GM21723 (cell line): ENCODE data around the gene VPS25.
A peak's percentile ranks its signal among the peaks of the same experiment; 100 is the strongest.

Experiments used
- ATAC-seq: cut with Tn5 transposase; IDR thresholded peaks from one replicate; pipeline ENCODE4 v1.9.1; 2021; ENCODE audit warnings: mild to moderate bottlenecking, moderate library complexity; ENCODE audit not compliant: unreplicated experiment

The VPS25 gene

GRCh38 chr17:42792545-42792944 lies 19.3 kb downstream of the VPS25 start:
- ATAC-seq, result no peak

- ATAC-seq, result no peak
Observed at GRCh38 chr17:42795061-42795460, 21.8 kb downstream of the VPS25 start.

DNA sequence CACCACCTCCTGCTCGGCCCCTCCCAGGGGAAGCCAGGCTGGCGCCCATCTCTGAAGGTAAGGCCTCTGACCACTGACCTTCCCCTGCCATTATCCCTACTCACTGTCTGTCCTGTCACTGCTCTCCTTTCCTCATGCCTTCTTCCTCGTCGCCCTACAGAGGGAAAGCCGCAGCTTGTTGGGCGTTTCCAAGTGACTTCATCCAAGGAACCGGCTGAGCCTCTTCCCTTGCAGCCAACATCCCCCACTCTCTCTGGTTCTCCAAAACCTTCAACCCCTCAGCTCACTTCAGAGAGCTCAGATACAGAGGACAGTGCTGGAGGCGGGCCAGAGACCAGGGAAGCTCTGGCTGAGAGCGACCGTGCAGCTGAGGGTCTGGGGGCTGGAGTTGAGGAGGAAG lies 22.2 kb downstream of the VPS25 start:
- ATAC-seq, result no peak

GRCh38 chr17:42796066-42796758 lies 23.0 kb downstream of the VPS25 start:
- ATAC-seq, result no peak

GRCh38 chr17:42797067-42798007 lies 24.1 kb downstream of the VPS25 start:
- ATAC-seq, result no peak

GRCh38 chr17:42798011-42798382 lies 24.7 kb downstream of the VPS25 start:
- ATAC-seq, result no peak

DNA sequence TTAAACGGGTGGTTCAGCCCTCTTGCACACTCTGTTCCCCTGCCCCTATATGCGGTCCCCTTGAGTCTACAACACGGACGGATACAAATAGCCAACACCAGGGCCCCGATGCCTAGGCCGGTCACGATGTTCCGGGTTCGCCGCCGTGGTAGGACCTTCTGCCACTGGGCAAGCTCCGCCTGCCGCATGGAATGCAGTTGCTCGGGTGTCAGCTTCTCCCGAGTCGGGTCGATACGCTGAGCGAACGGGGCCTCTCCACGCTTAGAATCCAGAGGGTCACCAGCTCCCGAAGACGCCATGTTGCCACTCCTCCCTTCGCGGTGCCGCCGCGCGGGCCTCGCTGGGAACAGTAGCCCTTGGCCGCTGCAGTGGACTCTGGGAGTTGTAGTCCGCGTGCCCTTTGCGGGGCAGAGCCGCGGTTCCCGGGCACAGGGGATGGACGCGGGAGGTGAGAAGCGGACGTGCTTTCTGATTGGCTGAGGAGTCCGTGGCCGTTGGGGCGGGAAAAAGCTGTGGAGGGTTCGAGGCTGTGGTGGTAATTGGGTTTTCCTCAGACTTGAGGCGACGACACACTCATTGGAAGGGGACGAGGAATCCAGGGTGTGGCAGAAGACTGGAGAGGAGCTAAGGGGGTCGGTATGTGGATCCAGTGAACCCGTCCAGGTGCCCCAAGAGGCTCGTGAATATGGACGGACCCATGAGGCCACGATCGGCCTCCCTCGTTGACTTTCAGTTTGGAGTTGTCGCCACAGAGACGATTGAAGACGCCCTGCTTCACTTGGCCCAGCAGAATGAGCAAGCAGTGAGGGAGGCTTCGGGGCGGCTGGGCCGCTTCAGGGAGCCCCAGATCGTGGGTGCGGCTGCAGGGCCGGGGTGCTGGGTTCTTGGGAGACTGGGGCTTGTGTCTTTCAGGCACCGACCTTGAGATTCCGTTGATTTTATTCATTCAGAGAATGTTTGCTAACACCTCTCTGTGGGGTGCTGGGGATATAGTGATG lies 25.4 kb downstream of the VPS25 start, which contains the start of the genes CNTD1 and COA3:
CNTD1 (plus strand) TSS at position 479 of the 998 bp plus-strand sequence; CDS start at position 686, 207 bp downstream.
COA3 (minus strand) TSS at position 322 of the 998 bp plus-strand sequence; CDS start at position 299, 23 bp downstream.
- peak; percentile 82 for ATAC-seq

DNA sequence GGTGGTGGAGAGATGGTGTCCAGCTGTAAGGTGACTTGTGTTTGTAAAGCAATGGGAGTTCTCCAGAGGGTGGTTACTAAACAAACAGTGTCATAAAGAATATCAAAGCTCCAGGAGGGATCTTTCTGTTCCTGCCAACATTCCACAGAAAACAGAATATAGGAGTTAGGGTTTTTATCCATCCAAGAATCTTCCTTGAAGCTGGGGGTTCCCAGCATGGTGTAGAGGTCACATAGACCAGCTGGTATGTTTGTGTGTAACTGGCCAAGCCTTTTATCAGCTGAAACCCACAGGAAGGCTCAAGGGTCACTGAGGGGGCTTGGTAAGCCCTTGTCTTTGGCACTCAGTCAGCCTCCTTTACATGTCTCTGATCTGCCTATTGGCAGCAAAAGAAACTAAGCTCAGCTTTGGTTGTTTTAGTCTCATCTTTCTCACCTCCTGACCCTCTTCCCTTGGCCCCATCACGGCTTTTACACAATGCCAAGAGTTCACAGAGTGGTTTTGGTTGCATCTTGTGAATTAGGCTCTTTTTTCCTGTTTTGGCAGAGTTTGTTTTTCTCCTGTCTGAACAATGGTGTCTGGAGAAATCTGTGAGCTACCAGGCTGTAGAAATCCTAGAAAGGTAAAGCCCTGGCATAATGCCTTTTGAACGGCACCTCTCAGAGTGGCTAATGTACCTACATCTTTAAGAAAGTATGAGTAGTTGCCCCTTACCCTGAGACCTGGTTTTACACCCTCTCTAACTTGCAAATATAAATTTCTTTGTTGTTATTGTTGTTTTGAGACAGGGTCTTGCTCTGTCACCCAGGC lies 30.0 kb downstream of the VPS25 start:
- no peak for ATAC-seq

- ATAC-seq, result no peak
Observed at GRCh38 chr17:42804918-42805367, 31.7 kb downstream of the VPS25 start.

DNA sequence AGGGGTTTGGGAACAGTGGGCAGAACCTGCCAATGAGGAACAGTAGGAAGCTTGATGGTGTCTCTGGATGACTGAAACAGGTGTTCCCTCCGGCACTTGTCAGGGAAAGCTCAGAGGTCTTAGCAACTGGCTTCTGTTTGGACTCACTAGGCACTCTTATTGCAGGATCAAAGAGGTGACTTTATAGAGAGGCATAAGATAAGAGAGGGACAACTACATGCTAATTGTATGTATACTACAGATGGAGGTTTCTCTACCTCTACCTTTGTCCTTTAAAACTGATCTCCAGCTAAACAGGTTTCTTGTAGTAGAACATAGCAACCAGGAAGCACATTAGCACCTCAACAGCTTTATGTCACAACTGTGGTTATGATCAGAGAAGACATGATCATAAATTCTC lies 33.0 kb downstream of the VPS25 start:
- no peak for ATAC-seq

- ATAC-seq, result no peak
Observed at GRCh38 chr17:42809250-42809649, 36.0 kb downstream of the VPS25 start.

DNA sequence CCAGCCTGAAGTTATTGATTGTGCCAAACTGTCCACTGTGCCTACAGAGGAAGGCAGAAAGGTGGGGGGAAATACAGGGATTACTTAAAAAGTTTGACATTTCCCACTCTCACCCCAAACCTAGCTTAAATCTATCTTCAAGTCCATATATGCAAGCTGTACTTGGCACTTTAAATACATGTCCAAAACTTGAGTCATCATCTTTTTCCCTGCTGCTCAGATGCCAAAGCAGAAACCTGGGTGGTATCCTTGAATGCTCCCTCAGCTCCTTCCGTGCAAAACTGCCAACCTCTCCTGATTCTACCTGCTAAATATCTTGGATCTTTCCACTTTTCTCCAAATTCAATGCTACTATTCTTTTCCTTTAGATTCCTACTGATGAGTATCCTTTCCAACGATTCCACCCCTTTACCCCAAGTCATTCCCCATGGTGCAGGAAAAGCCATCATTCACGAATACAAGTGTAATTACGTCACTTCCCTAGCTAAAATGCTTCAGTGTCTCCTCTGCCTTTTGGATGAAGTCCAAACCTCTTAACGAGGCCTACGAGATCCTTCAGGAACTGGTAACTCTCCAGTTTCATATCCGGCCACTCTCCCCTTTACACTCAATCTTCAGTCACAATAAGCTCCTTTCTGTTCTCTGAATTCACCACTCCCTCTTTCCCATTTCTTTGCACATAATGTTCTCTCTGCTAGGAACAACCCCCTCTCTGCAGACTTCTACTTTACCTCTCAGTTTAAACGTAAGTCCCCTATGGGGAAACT lies 41.6 kb downstream of the VPS25 start:
- no peak for ATAC-seq

DNA sequence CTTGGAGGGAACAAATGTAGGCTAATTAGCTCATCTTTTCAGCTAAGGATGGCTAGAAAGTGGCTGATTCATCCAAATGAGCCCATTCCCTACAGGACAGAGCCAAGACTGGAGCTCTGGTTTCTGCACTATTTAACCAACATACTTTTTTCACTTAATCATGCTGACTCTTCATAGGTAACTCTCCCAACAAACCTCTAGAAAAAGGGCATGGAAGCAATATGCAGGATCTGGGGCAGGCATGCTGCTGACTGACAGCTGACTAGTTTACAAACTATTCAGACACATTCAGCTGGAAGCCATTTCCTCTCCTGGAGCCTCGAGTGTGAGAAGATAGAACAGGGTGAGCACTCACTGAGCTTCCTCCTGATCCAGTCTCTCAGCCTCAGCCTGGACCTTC lies 44.6 kb downstream of the VPS25 start:
- no peak for ATAC-seq

- ATAC-seq, result no peak
Observed at GRCh38 chr17:42818379-42818778, 45.1 kb downstream of the VPS25 start.

DNA sequence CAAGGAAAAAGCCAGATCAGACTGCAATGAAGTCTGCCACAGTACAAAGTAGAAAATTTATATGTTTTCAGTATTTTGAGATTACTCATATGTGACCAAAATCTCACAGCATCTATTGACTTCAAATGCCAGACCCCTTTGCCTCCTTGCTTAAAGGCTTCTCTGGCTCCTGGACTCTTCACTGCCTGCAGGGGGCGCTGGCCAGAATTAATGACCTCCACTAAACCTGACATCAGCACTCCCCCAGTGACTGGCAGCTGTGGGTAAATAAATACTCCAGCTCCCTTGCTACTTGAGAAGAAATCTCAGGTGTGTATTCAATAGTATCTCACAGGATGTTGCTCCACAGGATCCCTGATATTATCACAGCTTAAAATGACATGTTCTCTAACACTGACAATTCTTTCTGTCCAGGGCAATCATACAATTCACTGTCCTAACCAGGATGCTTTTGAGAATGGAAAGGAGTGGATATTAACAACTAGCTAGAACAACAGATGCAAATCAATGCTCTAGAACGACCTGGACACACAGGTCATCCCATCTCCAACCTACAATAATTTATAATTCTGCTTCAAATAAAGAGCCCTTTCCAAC lies 46.8 kb downstream of the VPS25 start:
- no peak for ATAC-seq

DNA sequence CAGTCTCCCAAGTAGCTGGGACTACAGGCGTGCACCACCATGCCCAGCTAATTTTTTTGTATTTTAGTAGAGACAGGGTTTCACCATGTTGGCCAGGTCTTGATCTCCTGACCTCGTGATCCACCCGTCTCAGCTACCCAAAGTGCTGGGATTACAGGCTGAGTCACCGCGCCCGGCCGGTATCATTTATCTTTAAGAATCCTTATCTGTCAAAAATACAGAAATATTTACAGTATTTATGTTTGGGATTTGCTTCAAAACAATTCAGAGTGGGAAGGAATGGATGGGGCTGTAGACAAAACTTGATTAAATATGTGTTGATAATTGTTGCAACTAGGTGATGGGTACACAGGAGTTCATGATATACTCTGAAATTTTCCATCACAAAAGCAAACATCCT lies 47.9 kb downstream of the VPS25 start:
- ATAC-seq, result no peak

GRCh38 chr17:42827472-42827871 lies 54.2 kb downstream of the VPS25 start:
- ATAC-seq, result no peak
